ENCODE results near the gene COL9A3.

COL9A3 gene

DNA sequence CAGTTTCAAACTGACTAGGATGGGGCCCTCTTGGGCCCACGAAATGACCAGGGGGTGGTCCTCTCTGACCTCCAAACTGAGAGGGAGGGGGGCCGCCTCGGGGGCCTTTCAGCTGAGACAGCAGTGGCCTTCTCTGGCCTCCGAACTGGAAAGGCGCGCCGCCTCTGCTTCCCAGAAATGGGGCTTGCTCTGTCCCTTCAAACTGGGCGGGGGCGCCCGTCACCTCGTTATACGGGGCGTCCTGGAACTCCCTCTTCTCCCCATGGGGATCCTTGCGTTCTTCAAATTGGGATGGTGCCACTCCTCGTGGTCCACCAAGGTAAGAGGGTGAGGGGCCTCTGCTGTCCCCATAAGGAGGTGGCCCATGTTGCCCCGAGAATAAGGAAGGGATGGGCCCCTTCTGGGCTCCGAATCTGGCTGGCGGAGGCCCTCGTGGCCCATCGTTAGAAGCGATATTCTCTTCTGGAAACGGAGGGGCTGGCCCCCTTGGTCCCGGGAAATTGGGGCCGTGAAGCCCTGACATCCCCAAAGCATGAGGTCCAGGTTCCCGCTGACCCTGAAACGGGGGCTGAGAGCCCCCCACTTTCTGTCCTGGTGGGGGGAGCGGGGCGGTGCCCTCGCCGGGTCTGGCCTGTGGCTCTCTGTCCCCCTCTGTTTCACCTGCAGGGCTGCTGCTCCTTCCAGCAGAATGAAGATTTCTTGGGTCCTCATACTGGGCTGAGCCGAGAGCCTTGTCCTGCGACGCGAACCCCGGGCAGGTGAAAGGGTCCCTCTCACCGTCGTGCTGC lies 63.5 kb downstream of the COL9A3 start:
- DNase-seq (ENCODE audit: low read depth in 2 of 2): no peak

DNA sequence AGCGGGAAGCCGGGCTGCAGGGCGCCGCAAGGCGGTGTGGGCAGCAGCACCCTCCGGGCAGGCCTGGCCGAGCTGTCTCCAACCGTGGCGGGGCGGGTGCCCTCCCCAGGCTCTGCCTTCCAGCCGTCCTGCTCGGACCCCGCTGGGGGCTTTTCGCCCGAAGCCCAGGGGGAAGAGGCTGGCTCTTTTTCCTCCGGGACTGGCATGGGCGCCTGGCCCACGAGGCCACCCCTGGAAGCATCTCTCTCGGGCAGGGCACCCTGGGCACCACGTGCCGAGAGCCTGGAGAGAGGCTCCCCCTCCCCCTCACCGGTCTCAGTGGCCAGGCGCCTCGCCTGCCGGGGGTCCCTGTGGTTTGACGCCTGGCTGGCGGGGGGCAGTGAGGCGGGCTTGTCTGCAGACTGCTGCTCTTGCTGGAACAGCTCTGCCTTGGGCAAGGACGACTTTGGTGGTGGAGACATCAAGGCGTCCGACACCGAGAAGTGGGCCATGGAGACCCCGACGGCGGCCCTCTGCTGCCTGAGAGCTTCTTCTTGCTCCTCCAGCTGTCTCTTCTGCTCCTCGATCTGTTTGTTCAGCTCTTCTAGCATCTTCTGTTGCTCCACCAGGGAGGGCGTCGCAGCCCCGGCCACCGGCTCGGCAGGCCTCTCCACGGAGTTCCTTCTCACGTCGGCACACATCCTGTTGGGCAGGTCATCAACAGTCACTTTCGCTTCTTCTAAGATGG lies 64.2 kb downstream of the COL9A3 start:
- DNase-seq (ENCODE audit: low read depth in 2 of 2): no peak

DNA sequence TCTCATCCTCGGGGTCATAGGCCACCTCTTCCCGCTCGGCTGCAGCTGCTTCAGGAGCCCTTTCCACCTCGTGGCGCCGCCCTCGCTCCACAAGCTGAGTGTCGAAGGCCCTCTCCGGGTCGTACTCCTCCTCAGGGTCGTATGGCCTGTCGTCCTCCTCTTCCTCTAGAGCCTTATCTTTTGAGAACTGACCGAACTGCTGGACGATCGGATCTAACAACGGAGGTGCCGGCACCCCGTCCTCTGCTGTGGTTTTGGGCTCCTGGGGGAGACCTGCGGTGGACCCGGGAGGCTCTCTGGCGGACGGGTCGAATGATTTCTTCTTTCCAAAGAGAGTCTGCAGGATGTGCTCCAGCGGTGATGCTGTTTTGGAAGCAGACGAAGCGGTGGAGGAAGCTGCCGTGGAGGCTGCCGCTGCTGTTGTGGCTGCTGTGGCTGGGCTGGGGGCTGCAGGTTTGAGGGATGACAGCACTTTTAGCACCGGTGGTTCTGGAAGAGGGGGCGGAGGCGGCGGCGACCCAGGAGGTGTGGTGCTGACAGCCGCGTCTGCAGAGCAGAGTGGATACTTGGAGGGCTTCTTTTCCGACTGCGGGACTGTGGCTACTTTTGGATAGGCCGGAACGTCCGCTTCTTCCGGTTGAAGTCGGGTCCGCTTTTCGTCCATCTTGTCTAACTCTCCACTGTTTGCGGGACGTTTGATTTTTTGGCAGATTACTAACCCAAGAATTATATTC lies 65.0 kb downstream of the COL9A3 start:
- DNase-seq (ENCODE audit: low read depth in 2 of 2): no peak

DNA sequence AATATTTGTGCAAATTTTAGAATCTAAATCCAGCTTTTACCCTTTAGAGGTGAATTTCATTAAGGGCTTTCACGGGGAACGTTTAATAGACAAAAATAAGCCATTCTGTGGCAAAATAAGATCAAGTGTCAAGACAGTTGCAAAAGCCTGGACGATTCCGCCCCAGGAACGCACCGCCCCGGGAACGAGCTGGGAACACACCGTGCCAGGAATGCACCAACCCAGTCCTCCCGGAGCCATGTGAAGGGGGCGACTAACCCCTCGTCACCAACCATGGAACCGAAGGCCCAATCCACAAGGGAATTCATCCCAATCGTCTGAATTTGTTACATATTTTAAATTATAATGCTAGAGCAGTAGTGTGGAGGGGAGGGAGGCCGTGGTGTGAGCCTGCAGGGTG lies 65.6 kb downstream of the COL9A3 start:
- DNase-seq (ENCODE audit: low read depth in 2 of 2): no peak

DNA sequence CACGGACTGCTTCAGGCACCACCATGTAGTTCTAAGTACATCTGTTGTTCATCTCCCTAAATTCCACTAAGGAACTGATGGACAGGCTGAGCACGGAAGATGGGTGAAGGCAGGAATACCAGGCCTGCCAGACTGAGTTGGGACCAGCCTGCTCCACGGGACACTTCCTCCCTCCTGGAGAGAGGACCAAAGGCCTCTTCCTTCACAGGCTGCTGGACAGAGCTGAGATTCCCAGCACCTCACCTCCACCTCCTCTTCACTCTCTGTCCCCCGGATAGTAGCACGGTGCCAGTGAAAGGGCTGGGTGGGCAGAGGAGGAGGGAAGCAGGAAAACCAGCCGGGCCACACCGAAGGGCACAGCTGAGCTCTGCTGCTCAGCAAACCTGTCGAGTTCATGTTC lies 67.7 kb downstream of the COL9A3 start:
- DNase-seq (ENCODE audit: low read depth in 2 of 2): no peak

DNA sequence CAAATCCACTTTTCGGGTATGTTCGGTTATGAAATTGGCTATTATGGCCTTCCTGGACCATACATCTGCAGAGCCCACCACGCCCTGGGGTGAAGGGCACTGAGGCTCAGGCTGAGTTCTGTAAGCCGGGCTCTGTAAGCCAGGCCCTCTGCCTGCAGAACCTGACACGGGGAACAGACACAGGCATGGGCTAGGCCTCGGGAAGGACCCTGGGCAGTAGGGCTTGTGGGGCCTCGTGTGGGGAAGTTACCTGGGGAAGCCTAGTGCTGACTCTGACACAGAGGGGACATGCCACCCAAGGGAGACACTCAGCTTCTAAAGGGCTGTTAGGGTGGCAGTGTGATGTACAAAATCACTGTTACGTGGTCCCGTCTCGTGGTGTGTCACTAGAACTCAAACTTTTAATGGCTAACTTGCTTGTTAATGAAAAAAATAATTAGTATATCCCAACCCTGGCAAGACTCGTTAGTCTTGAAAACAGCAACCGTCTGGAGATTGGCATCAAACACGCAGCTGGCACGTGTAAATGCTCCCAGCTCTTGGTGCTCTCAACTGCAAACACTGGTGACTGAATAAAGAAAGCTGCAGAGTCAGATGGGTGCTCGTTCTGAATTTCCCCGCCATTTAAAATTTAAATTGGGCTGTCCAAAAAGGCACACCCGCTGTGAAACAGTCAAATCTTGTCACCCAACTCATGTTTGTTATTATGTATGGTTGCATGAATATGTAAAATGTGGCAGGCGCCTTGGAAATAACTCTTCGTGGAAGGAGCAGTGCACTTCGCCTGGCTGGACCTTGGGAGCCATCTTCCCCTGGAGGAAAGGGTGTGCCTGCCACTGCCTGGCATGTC lies 68.4 kb downstream of the COL9A3 start:
- DNase-seq (ENCODE audit: low read depth in 2 of 2): no peak

DNA sequence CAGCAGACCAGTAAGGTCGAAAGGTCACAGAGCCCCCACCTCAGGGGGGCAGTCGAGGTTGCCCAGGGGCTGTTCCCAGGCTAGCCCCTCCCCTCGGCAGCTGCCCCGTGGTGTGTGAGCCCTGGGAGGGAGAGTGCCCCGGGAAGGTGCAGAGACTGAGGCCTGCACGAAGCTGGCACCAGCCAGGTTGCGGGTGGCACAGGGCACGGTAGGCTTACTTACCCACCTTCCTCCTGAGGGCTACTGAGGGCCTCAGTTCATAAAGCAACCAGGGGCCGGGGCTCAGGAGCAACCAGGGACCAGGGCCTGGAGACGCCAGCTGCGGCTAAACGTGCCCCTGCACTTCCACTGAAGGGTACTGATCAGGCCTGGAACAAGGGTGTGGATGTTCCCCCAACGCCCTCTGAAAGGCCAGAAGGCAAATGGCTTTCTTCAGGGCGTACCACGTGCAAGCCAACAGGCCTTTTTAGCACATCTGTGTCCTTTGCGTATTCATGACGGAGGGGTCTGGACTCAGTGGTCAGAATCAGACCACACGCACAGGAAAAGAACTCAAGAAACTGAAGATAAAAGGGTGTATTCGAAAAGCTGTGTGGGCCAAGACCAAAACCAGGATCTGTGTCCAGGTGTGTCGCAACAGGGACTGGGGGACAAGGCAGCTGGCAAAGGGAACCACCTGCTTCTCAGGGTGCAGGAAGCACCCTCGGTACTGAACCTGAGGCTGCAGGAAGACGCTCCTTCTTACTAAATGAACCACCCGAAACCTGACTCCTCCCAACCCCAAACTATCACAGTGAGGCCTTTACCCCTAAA lies 69.3 kb downstream of the COL9A3 start:
- no peak for DNase-seq (ENCODE audit: low read depth in 2 of 2)

DNA sequence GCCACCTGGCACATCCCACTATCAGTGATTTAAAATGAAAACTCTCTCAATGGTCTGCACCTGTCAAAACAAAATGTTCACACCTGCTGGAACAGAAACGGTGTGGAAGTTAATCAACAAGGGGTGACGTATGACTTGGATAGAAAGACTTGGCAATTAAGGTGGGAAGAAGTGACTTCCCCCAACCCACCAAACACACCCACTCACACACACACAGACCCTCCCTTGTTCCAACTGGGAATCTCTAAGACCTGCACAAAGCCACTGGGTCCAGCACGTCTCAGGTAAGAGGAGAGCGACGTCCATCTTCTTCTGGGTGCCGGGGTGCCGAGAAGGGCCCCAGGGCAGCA lies 69.8 kb downstream of the COL9A3 start:
- DNase-seq (ENCODE audit: low read depth in 2 of 2): no peak

DNA sequence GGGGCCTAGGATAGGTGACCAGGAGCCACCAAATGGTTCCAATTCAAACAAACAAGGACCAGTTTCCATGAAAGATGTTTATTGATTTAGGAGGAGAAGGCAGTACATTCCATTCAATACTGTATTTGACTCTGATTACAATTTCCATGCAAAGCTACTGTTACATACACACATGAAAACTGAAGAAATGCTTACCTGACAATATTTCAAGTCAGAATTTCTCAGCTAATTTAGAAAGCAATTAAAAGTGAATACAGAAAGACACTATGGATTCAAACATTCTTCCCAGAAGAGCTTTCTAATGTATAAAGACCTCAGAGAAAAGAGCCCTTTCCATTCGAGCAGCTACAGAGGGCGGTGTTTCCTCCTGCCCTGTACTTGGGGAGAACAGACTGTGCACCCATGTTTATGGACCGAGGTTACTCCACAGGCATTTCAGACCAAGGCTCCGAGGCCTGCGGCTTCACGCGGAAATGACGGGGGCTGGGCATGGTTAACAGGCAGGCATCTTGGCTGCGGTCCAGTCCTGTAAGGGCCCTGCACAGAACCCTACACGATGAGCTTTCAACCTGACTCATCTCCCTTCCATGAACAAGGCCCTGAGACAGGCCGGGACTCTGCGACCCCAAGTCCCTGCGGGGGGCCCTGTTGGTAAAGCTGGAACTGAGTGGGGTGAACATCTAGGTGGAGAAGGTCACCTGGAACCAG lies 70.5 kb downstream of the COL9A3 start:
- peak in 1 of 2 donors; percentile 16 for DNase-seq (ENCODE audit: low read depth in 2 of 2)

DNA sequence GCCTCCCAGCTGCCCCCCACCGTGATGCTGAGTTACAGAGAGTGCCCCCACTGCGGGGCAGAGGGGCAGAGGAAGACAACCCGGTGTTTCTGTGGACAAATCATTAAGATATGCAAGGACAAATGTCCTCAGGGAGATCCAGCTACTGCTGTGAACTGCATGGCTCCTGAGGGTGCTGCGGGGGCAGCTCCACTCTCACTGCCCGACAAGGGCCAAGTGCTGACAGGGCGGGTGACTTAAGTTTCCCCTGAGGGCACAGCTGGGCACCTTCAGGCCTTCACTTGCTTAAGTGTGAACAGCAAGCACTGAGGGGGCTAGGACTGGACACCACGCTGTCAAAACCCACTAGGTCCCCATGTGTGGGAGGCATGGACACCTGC lies 71.0 kb downstream of the COL9A3 start:
- no peak for DNase-seq (ENCODE audit: low read depth in 2 of 2)

DNA sequence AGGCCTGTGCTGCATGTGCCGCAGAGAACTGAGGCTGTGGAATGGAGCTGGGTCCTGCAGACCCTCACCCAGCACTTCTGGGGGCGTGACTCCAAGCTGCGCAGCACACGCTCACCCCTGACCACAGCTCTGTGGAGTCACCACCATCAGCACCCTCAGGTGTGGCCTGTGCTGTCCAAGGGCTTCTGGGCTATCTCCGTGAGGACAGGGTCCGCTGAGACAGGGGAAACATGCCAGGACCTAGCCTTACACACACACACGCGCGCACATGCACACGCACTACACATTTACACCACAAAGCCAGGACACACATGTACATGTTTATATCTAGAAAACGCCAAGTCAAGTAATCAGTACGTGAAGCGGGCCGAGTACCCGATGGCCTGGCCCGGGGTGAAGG lies 71.6 kb downstream of the COL9A3 start:
- no peak for DNase-seq (ENCODE audit: low read depth in 2 of 2)

DNA sequence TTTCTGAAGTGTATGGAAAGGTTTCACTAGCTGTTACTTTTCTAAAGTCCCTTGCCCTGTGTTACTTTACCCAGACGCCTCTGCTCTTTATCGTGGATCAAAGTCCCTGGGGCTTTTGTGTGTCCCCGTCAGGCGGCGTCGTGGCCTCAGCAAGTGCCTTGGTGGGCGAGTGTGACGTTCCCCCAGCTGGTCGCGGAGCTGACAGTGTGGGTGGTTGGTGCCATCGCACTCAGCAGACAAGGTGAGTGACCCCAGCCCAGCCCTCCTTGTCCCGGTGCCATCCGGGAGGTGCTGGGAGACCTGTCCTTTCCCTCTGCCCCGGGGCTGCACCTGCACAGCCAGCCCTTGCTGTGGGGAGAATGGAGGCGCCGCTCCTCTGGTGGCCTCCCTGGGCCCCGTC lies 72.1 kb downstream of the COL9A3 start:
- DNase-seq (ENCODE audit: low read depth in 2 of 2): no peak

DNA sequence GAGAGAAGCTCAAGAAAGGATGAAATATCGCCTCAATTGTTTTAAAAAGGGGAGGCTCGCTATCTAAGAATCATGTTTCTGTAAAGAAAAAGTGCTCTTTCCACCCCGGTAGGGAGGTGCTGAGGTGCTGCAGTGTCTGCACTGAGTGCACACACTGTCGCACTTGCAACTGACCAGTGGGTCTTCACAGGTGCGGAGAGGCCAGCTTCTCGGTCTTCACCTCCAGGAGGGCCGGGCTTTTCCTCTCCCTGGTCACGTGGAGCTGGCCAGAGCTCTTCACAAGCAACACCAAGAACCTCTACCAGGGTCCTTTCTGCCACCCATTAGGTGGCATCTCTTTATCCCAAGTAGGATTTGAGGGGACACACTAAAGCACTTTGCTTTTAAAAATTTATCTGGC lies 72.6 kb downstream of the COL9A3 start:
- no peak for DNase-seq (ENCODE audit: low read depth in 2 of 2)

DNA sequence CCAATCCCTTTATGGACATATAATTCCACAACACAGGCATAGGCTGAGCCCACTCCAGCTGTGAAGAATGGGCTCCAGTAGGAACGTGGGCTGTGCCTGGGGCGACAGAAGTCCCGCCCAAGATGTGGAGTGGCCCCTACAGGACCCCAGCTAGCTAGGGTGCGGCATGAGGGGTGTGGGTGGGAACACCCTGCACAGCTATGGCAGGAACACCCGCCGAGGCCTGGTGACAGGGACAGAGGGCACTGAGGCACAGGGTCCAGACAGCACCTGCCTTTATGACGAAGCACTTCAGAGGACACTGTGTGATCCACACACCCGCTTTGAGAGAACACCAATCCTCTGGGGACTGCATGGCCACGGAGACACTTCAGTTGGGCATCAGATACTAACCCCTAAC lies 73.0 kb downstream of the COL9A3 start:
- no peak for DNase-seq (ENCODE audit: low read depth in 2 of 2)

DNA sequence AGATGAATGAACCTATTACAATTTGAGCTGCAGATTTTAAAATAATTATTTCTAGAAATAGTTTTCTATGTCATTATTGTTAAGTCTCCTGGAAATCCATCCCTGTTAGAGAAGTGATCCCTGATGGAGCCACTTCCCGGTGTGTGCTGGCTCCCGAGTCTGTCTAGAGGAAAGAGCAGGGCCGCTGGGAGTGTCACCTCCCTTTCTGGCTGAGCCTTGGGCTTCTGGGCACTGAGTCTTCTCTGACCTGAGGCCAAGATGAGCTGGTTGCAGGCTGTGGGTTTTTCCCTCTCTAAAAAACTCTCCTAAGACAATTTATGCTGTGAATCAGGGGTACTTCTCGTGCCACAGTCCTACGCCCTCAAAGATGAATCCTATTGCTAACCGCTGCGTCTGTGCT lies 73.6 kb downstream of the COL9A3 start:
- no peak for DNase-seq (ENCODE audit: low read depth in 2 of 2)

Data from activated CD8-positive, alpha-beta memory T cell treated with anti-CD3 and anti-CD28 coated beads for 4 hours (primary cell).